Coronary artery (tissue), 2 donors: ENCODE results near the gene RAB42.
"Not testable (repeated sequence)": the region's sequence is repeated elsewhere in the genome, so short reads cannot be mapped to it uniquely, and the experiment has no call there.

Source experiments
- DNase-seq: peaks from one replicate; pipeline ENCODE4 v3.0.0-alpha.2; 2017; ENCODE audit warnings: low spot score
- H3K27ac ChIP-seq, 2 donors: fragments of 200-600 bp; sonication (generic); one replicate each; pipeline ENCODE4 v1.5.1; 2016 to 2019
- H3K4me3 ChIP-seq: fragments of 200-600 bp; sonication (generic); 2 replicates; pipeline ENCODE4 v1.5.1; 2016; ENCODE audit warnings: mild to moderate bottlenecking, moderate library complexity
- TF ChIP-seq, protein P1 (sequence below): fragments of 200-600 bp; sonication (generic); IDR thresholded peaks from one replicate; pipeline ENCODE4 v1.5.1; 2019; ENCODE audit warnings: antibody characterized with exemption

Gene RAB42

DNA sequence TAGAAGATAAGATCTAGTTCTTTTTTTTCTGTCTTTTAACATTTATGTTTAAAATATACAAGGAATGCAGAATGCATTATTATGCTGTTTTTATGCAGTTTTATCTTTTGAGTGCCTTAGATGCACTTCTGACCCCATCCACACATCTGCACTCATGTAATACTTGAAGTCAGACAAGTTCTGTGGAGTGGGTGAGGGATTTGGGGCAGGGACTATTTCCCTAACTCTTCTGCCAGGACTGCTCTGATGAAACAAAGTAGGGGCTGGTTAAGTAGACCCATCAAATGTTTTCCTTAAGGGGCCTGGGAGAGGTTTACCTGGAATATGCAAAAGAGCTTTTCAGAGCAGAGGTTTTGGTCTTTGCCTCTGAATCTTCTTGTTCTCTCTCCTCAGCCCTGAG, 27.8 kb upstream of the RAB42 start:
- H3K4me3 ChIP-seq, result no peak overlapping the region
- no peak overlapping the region for H3K27ac ChIP-seq
- TF ChIP-seq, protein P1, sequence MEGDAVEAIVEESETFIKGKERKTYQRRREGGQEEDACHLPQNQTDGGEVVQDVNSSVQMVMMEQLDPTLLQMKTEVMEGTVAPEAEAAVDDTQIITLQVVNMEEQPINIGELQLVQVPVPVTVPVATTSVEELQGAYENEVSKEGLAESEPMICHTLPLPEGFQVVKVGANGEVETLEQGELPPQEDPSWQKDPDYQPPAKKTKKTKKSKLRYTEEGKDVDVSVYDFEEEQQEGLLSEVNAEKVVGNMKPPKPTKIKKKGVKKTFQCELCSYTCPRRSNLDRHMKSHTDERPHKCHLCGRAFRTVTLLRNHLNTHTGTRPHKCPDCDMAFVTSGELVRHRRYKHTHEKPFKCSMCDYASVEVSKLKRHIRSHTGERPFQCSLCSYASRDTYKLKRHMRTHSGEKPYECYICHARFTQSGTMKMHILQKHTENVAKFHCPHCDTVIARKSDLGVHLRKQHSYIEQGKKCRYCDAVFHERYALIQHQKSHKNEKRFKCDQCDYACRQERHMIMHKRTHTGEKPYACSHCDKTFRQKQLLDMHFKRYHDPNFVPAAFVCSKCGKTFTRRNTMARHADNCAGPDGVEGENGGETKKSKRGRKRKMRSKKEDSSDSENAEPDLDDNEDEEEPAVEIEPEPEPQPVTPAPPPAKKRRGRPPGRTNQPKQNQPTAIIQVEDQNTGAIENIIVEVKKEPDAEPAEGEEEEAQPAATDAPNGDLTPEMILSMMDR, result no peak
- DNase-seq, result no peak

DNA sequence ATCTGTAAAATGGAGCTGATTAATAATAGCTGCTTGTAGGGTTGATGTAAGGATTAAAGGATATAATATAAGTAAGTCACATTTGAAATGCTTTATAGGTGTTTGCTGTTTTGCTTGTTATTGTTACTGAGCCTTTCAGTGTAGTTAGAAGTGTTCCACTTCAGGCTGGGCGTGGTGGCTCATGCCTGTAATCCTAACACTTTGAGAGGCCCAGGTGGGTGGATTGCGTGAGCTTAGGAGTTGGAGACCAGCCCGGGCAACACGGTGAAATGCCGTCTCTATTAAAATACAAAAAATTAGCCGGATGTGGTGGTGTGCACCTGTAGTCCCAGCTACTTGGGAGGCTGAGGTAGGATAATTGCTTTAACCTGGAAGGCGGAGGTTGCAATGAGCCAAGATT, 27.0 kb upstream of the RAB42 start:
- TF ChIP-seq, protein P1, result no peak
- Histone ChIP-seq H3K27ac (no peak overlapping the region), H3K4me3 (no peak overlapping the region)

DNA sequence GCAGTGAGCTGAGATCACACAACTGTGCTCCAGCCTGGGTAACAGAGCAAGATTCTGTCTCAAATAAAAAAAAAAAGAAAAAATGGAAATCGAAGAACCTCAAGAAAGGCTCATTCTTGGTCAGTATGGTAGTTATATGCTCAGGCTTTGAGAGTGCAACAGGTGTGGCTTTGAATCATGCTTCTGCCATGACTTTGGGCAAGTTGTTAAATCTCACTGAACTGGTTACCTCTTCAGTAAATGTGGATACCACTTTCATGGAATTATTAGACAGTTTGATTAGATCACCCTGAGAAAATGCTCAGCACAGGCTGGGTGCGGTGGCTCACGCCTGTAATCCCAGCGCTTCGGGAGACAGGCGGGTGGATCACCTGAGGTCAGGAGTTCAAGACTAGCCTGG, 26.3 kb upstream of the RAB42 start:
- no peak overlapping the region for H3K4me3 ChIP-seq
- TF ChIP-seq, protein P1, result no peak
- H3K27ac ChIP-seq, result no peak overlapping the region
- DNase-seq, result no peak

More for the DNA sequence above, 27.0 kb upstream of the RAB42 start:
- no peak for DNase-seq

DNA sequence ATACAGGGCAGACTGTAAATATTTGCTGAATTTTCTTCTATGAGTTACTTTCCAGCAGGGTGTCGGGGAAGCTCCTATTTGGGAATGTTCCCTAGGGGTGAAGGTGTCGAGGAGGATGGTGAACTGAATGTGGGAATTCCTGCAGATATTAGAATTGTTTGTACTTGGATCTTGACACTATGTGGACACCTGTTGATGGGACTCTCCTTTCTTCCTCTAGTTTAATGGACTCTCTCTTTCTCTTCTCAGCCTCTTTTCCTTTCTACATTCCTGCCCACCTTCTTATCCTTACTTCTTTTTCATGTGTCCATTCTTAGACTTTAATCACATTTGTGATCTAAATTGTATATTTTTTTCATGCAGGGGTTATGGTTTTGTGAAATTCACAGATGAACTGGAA, 25.1 kb upstream of the RAB42 start:
- no peak overlapping the region for H3K27ac ChIP-seq
- TF ChIP-seq, protein P1, result no peak
- H3K4me3 ChIP-seq, result no peak overlapping the region
- no peak for DNase-seq

DNA sequence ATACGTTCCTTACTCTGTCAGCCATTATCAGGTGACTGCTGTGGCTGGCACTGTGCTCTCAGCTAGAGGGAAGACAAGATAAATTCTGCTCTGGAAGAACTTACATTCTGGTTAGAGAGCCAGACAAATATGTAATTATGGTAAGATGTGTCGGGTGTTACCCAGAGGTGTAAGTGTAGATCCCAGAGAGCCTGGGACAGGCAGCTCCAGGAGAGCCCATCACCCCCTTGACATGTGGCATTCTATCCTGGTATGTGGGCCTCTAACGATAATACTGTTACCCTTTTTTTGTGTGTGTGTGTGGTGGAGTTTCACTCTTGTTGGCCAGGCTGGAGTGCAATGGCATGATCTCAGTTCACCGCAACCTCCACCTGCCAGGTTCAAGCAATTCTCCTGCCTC, 20.2 kb upstream of the RAB42 start:
- DNase-seq, result no peak
- no peak overlapping the region for H3K4me3 ChIP-seq
- no peak overlapping the region for H3K27ac ChIP-seq
- TF ChIP-seq, protein P1, result no peak

DNA sequence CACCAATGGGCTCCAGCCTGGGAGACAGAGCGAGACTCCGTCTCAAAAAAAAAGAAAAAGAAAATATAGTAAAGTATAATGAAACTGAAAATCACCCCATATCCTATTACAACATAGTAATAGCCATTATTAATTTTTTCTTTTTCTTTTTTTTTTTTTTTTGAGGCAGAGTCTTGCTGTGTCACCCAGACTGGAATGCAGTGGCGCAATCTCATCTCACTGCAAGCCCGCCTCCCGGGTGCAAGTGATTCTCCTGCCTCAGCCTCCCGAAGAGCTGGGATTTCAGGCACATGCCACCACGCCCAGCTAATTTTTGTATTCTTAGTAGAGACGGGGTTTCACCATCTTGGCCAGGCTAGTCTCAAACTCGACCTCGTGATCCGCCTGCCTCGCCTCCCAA, 19.2 kb upstream of the RAB42 start:
- DNase-seq, H3K27ac ChIP-seq, H3K4me3 ChIP-seq: not testable (repeated sequence)

DNA sequence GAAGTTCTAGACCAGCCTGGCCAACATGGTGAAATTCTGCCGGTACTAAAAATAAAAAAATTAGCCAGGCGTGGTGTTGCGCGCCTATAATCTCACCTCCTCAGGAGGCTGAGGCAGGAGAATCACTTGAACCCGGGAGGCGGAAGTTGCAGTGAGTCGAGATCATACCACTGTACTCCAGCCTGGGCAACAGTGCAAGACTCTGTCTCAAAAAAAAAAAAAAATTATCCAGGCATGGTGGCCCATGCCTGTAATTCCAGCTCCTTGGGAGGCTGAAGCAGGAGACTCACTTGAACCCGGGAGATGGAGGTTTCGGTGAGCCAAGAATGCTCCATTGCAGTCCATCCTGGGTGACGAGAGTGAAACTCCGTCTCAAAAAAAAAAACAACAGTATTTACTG, 18.5 kb upstream of the RAB42 start:
- Histone ChIP-seq H3K27ac (no peak overlapping the region), H3K4me3 (no peak overlapping the region)
- DNase-seq, result no peak
- TF ChIP-seq, protein P1, result no peak
